Hepatocyte (in vitro differentiated cells): ENCODE data around the gene TBCK. TPM values are rescaled to one million over a fixed set of nuclear protein-coding genes. Genes with fewer than 3 reads are reported as not detected.
A peak's percentile ranks its signal among the peaks of the same experiment; 100 is the strongest.
"Not testable (repeated sequence)": the region's sequence is repeated elsewhere in the genome, so short reads cannot be mapped to it uniquely, and the experiment has no call there.

Source experiments
- DNase-seq: peaks from one replicate; pipeline ENCODE4 v3.0.0-alpha.2; 2016; ENCODE audit warnings: low spot score
- H2AFZ ChIP-seq: fragments of 200-600 bp; sonication (generic); 2 replicates; pipeline ENCODE4 v1.6.0; 2016; ENCODE audit warnings: antibody characterized with exemption, mild to moderate bottlenecking
- H3K27ac ChIP-seq: fragments of 200-600 bp; sonication (generic); 2 replicates; pipeline ENCODE4 v1.5.1; 2016; ENCODE audit warnings: mild to moderate bottlenecking
- H3K27me3 ChIP-seq: fragments of 200-600 bp; sonication (generic); 2 replicates; pipeline ENCODE4 v1.6.1; 2016
- H3K36me3 ChIP-seq: fragments of 200-600 bp; sonication (generic); replicated peaks from 2 replicates; pipeline ENCODE4 v1.5.1; 2016; ENCODE audit warnings: low read depth; ENCODE audit not compliant: insufficient read depth
- H3K4me1 ChIP-seq: fragments of 200-600 bp; sonication (generic); 2 replicates; pipeline ENCODE4 v1.5.1; 2016; ENCODE audit warnings: mild to moderate bottlenecking, moderate library complexity; ENCODE audit not compliant: insufficient read depth
- H3K4me2 ChIP-seq: fragments of 200-600 bp; sonication (generic); 2 replicates; pipeline ENCODE4 v1.6.0; 2016
- H3K4me3 ChIP-seq: fragments of 200-600 bp; sonication (generic); 2 replicates; pipeline ENCODE4 v1.5.1; 2016; ENCODE audit warnings: mild to moderate bottlenecking
- H3K79me2 ChIP-seq: fragments of 200-600 bp; sonication (generic); 2 replicates; pipeline ENCODE4 v1.6.0; 2017; ENCODE audit warnings: mild to moderate bottlenecking
- H3K9me2 ChIP-seq: fragments of 200-600 bp; sonication (generic); replicated peaks from 2 replicates; pipeline ENCODE4 v1.6.0; 2017; ENCODE audit warnings: mild to moderate bottlenecking; ENCODE audit not compliant: insufficient read depth
- H3K9me3 ChIP-seq: fragments of 200-600 bp; sonication (generic); 2 replicates; pipeline ENCODE4 v1.5.1; 2016; ENCODE audit warnings: low read depth, mild to moderate bottlenecking
- H4K20me1 ChIP-seq: fragments of 200-600 bp; sonication (generic); 2 replicates; pipeline ENCODE4 v1.6.0; 2016; ENCODE audit warnings: mild to moderate bottlenecking; ENCODE audit not compliant: insufficient read depth, poor library complexity, severe bottlenecking
- CTCF ChIP-seq: fragments of 200-600 bp; sonication (generic); IDR thresholded peaks from 2 replicates; pipeline ENCODE4 v1.5.1; 2016; ENCODE audit warnings: antibody characterized with exemption, mild to moderate bottlenecking; ENCODE audit not compliant: poor library complexity
- EZH2 ChIP-seq: fragments of 200-600 bp; sonication (generic); IDR thresholded peaks from 2 replicates; pipeline ENCODE4 v1.6.1; 2016; ENCODE audit warnings: antibody characterized with exemption, mild to moderate bottlenecking, borderline replicate concordance
- EZH2phosphoT487 ChIP-seq: fragments of 200-600 bp; sonication (generic); IDR thresholded peaks from one replicate; pipeline ENCODE4 v1.6.1; 2018; ENCODE audit warnings: antibody characterized with exemption, mild to moderate bottlenecking, low read depth, moderate library complexity; ENCODE audit not compliant: unreplicated experiment, severe bottlenecking
- WGBS: methylation state at CpG from one replicate; pipeline ENCODE4 v1.1.6; 2016; ENCODE audit warnings: low lambda C conversion rate; ENCODE audit errors: missing lambda C conversion rate; 5-methylcytosine and 5-hydroxymethylcytosine counted together
- polyA plus RNA-seq: library from polyadenylated mRNA; unstranded; fragments of >200 nt; fragmentation: Nextera tagmentation; extraction: Ambion mirVana; gene quantifications from 2 replicates; pipeline ENCODE4 v1.2.1, GENCODE V29; 2016
- total RNA-seq: library from RNA; depleted of rRNA; stranded (reverse); fragments of >200 nt; gene quantifications from 2 replicates; pipeline ENCODE4 v1.2.3, GENCODE V29; 2014

Gene TBCK
- total and polyA plus RNA-seq, 2 experiments from 2014 or later = 19.8 to 49.7 TPM

GRCh38 chr4:106333186-106333585 is 17.2 kb upstream of the TBCK start:
- Histone ChIP-seq H3K27me3 (no peaks in the 10 kb centered on the region), H3K27ac (peak overlapping the region; percentile 25), H2AFZ (no peak overlapping the region), H3K4me2 (no peak overlapping the region), H3K79me2 (peaks cover 12% of the 10 kb centered on the region), H3K36me3 (peaks cover 9% of the 10 kb centered on the region), H3K9me3 (no peaks in the 10 kb centered on the region), H3K9me2 (no peaks in the 10 kb centered on the region), H3K4me3 (no peak overlapping the region), H4K20me1 (no peaks in the 10 kb centered on the region), H3K4me1 (no peaks in the 10 kb centered on the region)
- TF ChIP-seq CTCF = no peak
- TF ChIP-seq EZH2 = no peak
- TF ChIP-seq EZH2phosphoT487 = no peak
- DNase-seq = no peak
- 89% methylated on average over 5 of the region's 5 CpGs for WGBS

DNA sequence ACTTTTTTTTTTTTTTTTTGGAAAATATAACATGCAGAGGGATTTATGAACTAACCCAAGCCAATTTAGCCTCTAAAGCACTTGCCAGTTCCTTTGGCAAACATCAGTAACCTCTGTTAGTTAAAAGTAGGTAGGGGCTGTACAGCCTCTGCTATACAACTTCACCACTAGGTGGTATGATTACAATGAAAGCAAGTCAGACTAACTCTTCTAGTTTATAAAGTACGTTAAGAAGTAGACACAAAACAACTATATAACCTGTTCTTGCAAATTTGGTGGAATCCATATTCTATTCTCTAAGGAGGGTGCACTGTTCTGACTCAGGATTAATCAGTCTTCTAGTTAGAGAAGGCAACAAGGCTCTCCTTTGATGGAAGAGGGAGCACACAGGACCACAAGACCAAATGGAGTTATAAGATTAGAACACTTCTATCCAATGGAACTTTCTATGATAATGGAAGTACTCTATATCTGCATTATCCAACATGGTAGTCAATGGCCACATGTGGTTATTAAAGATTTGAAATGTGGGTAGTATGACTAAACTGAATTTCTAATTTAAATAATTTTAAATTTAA is 13.1 kb upstream of the TBCK start:
- peak; percentile 50 for DNase-seq
- Histone ChIP-seq H3K79me2 (peaks cover 14% of the 10 kb centered on the region), H3K4me1 (no peaks in the 10 kb centered on the region), H3K4me3 (no peak overlapping the region), H3K36me3 (peaks cover 11% of the 10 kb centered on the region), H3K4me2 (no peak overlapping the region), H4K20me1 (no peaks in the 10 kb centered on the region), H3K27ac (no peak overlapping the region), H3K9me3 (no peaks in the 10 kb centered on the region), H2AFZ (no peak overlapping the region), H3K9me2 (no peaks in the 10 kb centered on the region), H3K27me3 (no peaks in the 10 kb centered on the region)
- whole genome bisulfite sequencing = 14% methylated on average over 1 of the region's 1 CpG
- TF ChIP-seq CTCF = peak; percentile 69
- TF ChIP-seq EZH2 = no peak

GRCh38 chr4:106325800-106326199 is 9.8 kb upstream of the TBCK start:
- Histone ChIP-seq H3K27me3 (no peaks in the 10 kb centered on the region), H4K20me1 (no peaks in the 10 kb centered on the region), H3K4me1 (no peaks in the 10 kb centered on the region), H3K36me3 (peaks cover 5% of the 10 kb centered on the region), H3K4me2 (no peak overlapping the region), H3K9me2 (no peaks in the 10 kb centered on the region), H3K9me3 (no peaks in the 10 kb centered on the region), H2AFZ (no peak overlapping the region), H3K4me3 (no peak overlapping the region), H3K27ac (no peak overlapping the region), H3K79me2 (peaks cover 36% of the 10 kb centered on the region)
- TF ChIP-seq EZH2 (no peak), EZH2phosphoT487 (no peak), CTCF (no peak)
- no peak for DNase-seq

DNA sequence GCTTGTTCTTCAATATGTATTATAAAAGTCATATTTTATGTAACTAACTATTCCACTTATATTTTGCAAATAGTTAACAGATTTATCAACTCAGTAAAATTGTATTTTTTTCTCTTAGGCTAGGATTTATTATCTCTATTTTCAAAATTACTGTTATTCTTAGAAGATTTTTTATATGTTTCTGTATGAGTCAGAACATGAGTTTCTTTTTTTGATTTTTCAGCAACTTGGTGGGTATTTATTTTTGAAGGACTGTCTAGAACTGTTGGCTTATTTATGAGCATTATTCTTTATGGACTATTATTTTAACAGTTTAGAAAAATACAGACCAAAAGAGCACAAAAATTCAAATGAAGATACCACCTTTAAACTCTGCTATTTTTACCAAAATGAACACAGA is 7.1 kb upstream of the TBCK start:
- Histone ChIP-seq H2AFZ (no peak overlapping the region), H3K4me1 (no peaks in the 10 kb centered on the region), H3K9me2 (no peaks in the 10 kb centered on the region), H3K79me2 (peaks cover 58% of the 10 kb centered on the region), H3K27me3 (no peaks in the 10 kb centered on the region), H3K27ac (no peak overlapping the region), H3K9me3 (no peaks in the 10 kb centered on the region), H3K36me3 (peaks cover 2% of the 10 kb centered on the region), H4K20me1 (peaks cover 2% of the 10 kb centered on the region), H3K4me3 (no peak overlapping the region), H3K4me2 (no peak overlapping the region)
- DNase-seq = no peak
- no peak for TF ChIP-seq CTCF
- TF ChIP-seq EZH2 = no peak
- TF ChIP-seq EZH2phosphoT487 = no peak

DNA sequence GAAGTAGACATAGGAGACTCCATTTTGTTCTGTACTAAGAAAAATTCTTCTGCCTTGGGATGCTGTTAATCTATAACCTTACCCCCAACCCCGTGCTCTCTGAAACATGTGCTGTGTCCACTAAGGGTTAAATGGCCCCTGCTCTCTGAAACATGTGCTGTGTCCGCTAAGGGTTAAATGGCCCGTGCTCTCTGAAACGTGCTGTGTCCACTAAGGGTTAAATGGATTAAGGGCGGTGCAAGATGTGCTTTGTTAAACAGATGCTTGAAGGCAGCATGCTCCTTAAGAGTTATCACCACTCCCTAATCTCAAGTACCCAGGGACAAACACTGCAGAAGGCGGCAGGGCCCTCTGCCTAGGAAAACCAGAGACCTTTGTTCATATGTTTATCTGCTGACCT is 5.8 kb upstream of the TBCK start:
- H3K4me2 ChIP-seq, H3K27me3 ChIP-seq, H3K36me3 ChIP-seq, H3K9me3 ChIP-seq, DNase-seq, H3K4me1 ChIP-seq, H2AFZ ChIP-seq, H3K4me3 ChIP-seq, H3K27ac ChIP-seq, H3K9me2 ChIP-seq, H4K20me1 ChIP-seq: not testable (repeated sequence)
- 37% methylated on average over 6 of the region's 6 CpGs for WGBS
- peaks cover 71% of the 10 kb centered on the region for H3K79me2 ChIP-seq

DNA sequence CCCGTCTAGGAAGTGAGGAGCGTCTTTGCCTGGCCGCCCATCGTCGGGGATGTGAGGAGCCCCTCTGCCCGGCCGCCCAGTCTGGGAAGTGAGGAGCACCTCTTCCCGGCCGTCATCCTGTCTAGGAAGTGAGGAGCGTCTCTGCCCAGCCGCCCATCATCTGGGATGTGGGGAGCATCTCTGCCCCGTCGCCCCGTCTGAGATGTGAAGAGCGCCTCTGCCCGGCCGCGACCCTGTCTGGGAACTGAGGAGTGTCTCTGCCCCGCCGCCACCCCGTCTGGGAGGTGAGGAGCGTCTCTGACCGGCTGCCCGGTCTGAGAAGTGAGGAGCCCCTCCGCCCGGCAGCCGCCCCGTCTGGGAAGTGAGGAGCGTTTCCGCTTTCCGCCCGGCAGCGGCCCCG is 5.2 kb upstream of the TBCK start:
- not testable (repeated sequence) for H3K4me2 ChIP-seq, H4K20me1 ChIP-seq, DNase-seq, H3K27me3 ChIP-seq, H3K9me3 ChIP-seq, H3K27ac ChIP-seq, H3K4me1 ChIP-seq, H3K4me3 ChIP-seq, H3K36me3 ChIP-seq, H3K9me2 ChIP-seq, H2AFZ ChIP-seq
- peaks cover 74% of the 10 kb centered on the region for H3K79me2 ChIP-seq
- over 99% methylated on average over 19 of the region's 34 CpGs for WGBS
